Kidney epithelial cell (primary cell): ENCODE data around the gene TBCC. TPM values are rescaled to one million over a fixed set of nuclear protein-coding genes. Genes with fewer than 3 reads are reported as not detected.

Experiments used
- DNase-seq: peaks from one replicate; pipeline ENCODE4 v3.0.0-alpha.2; 2010; ENCODE audit warnings: low read depth
- H3K27me3 ChIP-seq: 2 replicates; pipeline ENCODE4 v1.6.0; 2011; ENCODE audit warnings: low read length; ENCODE audit not compliant: control insufficient read depth, insufficient read depth
- H3K36me3 ChIP-seq: 2 replicates; pipeline ENCODE4 v1.5.1; 2011; ENCODE audit warnings: low read length; ENCODE audit not compliant: control insufficient read depth, insufficient read depth
- H3K4me3 ChIP-seq: 2 replicates; pipeline ENCODE4 v1.5.1; 2011; ENCODE audit warnings: low read depth, mild to moderate bottlenecking, control low read depth, low read length
- CTCF ChIP-seq: IDR thresholded peaks from 2 replicates; pipeline ENCODE4 v1.5.1; 2011; ENCODE audit warnings: mild to moderate bottlenecking, moderate library complexity, low read length, control low read depth, inconsistent platforms; ENCODE audit not compliant: insufficient read depth, poor library complexity, severe bottlenecking
- total RNA-seq: library from RNA; depleted of rRNA; stranded (reverse); fragments of >200 nt; gene quantifications from 2 replicates; pipeline ENCODE4 v1.2.3, GENCODE V29; 2015

TBCC gene, protein sequence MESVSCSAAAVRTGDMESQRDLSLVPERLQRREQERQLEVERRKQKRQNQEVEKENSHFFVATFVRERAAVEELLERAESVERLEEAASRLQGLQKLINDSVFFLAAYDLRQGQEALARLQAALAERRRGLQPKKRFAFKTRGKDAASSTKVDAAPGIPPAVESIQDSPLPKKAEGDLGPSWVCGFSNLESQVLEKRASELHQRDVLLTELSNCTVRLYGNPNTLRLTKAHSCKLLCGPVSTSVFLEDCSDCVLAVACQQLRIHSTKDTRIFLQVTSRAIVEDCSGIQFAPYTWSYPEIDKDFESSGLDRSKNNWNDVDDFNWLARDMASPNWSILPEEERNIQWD
- 55.2 and 57.0 TPM in 2 replicates for total RNA-seq

DNA sequence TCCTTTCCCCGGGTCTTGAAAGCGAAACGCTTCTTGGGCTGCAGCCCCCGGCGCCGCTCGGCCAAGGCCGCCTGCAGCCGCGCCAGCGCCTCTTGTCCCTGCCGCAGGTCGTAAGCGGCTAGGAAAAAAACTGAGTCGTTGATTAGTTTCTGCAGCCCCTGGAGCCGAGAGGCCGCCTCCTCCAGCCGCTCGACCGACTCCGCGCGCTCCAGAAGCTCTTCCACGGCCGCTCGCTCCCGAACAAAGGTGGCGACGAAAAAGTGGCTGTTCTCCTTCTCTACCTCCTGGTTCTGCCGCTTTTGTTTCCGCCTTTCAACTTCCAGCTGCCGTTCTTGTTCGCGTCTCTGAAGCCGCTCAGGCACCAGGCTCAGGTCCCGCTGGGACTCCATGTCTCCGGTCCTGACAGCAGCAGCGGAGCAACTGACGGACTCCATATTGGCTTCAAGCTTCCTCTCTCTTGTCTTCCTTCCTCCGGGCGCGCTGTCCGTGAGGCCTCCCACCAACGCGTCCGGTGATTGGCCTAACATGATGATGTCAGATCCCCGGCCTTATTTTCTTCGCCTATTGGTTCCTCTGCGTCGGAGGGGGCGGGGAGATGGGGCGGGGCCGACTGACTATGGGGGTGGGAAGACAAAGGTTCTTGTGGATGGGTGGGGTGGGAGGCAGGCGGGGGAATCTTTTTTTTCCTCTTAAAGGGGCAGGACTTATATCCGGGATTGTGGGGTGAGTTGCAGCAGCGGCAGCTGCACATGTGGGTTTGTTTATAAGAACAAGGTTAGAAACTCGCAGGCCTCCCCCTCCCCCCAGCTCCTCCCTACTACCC is at the start of gene TBCC:
TSS of gene TBCC (minus strand) at position 464 of the 823 bp plus-strand sequence. CDS start at position 434, 30 bp downstream.
- peak within 1 kb of the TSS; percentile 81 for H3K4me3 ChIP-seq

DNA sequence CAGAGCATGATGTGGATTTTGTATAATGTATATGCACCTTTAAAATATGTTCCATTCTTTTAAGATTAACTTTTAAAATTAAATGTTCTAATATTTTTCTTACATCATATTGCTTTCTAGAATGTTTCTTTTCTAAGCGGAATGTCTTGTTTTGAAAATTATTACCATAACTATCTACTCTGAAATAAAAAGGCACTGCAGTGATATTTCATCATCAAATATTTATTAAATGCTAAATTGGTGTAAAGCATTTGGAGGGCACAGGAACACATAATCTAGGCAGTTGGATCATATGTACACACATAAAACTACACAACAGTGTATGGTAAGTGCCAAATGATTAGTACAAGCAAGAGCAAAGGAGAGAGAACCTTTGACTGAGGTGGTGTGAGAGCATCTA is 49.7 kb upstream of the TBCC start:
- DNase-seq = no peak
- Histone ChIP-seq H3K27me3 (no peaks in the 10 kb centered on the region), H3K4me3 (no peak overlapping the region), H3K36me3 (no peaks in the 10 kb centered on the region)
- TF ChIP-seq CTCF = no peak

More for the DNA sequence above, at the start of gene TBCC:
- DNase-seq = peak; percentile 95
- no peaks in the 10 kb centered on the region for H3K36me3 ChIP-seq
- H3K27me3 ChIP-seq = no peaks in the 10 kb centered on the region
- no peak for TF ChIP-seq CTCF

DNA sequence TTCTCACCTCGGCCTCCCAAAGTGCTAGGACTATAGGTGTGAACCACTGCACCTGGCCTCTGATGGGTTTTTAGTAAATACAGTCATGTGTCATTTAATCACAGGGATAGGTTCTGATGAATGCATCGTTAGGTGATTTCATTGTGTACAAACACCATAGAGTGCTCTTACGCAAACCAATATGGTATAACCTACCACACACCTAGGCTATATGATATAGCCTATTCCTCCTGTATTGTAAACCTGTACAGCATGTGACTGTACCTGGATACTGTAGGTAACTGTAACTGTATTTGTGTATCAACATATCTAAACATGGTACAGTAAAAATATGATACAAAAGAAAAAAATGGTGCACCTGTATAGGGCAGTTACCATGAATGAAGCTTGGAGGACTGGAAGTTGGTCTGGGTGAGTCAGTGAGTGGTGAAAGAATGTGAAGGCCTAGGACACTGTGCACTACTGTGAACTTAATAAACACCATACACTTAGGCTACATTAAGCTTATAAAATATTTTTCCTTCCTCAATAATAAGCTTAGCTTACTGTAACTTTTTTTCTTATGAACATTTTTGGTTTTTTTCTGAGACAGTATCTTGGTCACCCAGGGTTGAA is 45.9 kb upstream of the TBCC start:
- no peaks in the 10 kb centered on the region for H3K36me3 ChIP-seq
- DNase-seq = no peak
- no peaks in the 10 kb centered on the region for H3K27me3 ChIP-seq
- no peak overlapping the region for H3K4me3 ChIP-seq
- no peak for TF ChIP-seq CTCF

- no peaks in the 10 kb centered on the region for H3K27me3 ChIP-seq
- no peaks in the 10 kb centered on the region for H3K36me3 ChIP-seq
- no peak overlapping the region for H3K4me3 ChIP-seq
- TF ChIP-seq CTCF = no peak
- no peak for DNase-seq
Measured at GRCh38 chr6:42790549-42791181, 44.8 kb upstream of the TBCC start.

DNA sequence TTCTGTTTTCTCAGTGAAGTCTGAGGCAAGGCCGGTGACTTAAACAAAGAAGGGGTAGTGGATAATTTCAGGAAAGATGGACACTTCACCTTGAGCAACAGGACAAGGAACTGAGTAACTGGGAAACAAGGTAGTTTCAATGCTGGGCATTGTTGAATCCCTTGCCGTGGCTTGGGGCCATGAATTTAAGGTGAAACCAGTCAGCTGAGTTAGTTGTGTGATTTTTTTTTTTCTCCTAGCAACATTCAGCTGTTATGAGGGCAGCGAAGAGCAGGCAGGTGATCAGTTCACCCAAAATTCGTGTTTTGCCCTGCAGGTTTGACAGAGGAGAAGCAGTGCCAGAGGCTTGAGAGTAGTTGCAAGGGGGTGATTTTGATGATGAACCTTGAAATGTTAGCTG is 42.8 kb upstream of the TBCC start:
- Histone ChIP-seq H3K4me3 (no peak overlapping the region), H3K27me3 (no peaks in the 10 kb centered on the region), H3K36me3 (no peaks in the 10 kb centered on the region)
- no peak for TF ChIP-seq CTCF
- DNase-seq = no peak
